Gastroesophageal sphincter (tissue), 4 donors: Measurements from ENCODE around the gene COPS9. TPM values are rescaled to one million over a fixed set of nuclear protein-coding genes. Genes with fewer than 3 reads are reported as not detected.

ENCODE experiments used
- ATAC-seq: fragments of 150-250 bp; one replicate; pipeline ENCODE4 v1.9.1; 2016; ENCODE audit warnings: mild to moderate bottlenecking, moderate library complexity
- H3K27ac ChIP-seq, 4 donors: fragments of 200-600 bp; sonication (generic) in 3 of 4; 1 replicate in 3 of 4; 2 replicates in 1 of 4; pipeline ENCODE4 v1.5.1; 2016 to 2019
- H3K27me3 ChIP-seq: fragments of 200-600 bp; sonication (generic); one replicate; pipeline ENCODE4 v1.5.1; 2019
- H3K36me3 ChIP-seq, 2 donors: fragments of 200-600 bp; sonication (generic); one replicate each; pipeline ENCODE4 v1.5.1; 2019; ENCODE audit warnings: control low read depth in 1 of 2
- H3K4me1 ChIP-seq, 3 donors: fragments of 200-600 bp; sonication (generic); 1 replicate in 2 of 3; 2 replicates in 1 of 3; pipeline ENCODE4 v1.5.1; 2016 to 2019; ENCODE audit warnings: control low read depth in 2 of 3
- H3K4me3 ChIP-seq, 2 donors: fragments of 200-600 bp; sonication (generic); one replicate each; pipeline ENCODE4 v1.5.1; 2019; ENCODE audit warnings: mild to moderate bottlenecking in 1 of 2, moderate library complexity in 1 of 2
- H3K9me3 ChIP-seq, 3 donors: fragments of 200-600 bp; sonication (generic); one replicate each; pipeline ENCODE4 v1.5.1; 2017 to 2019; ENCODE audit warnings: control low read depth in 2 of 3
- CTCF ChIP-seq, 4 experiments: fragments of 200-600 bp in 2 of 4; fragments of 450-650 bp in 2 of 4; sonication (generic) in 1 of 4; IDR thresholded peaks; one replicate each; pipeline ENCODE4 v1.5.1; 2017 to 2019; ENCODE audit warnings: antibody characterized with exemption in 4 of 4, mild to moderate bottlenecking in 2 of 4, moderate library complexity in 2 of 4
- EP300 ChIP-seq: sonication (generic); formaldehyde crosslinking; IDR thresholded peaks from one replicate; pipeline ENCODE4 v1.6.1; 2017; ENCODE audit warnings: antibody characterized with exemption, mild to moderate bottlenecking
- POLR2A ChIP-seq, 2 donors: fragments of 450-650 bp; IDR thresholded peaks; one replicate each; pipeline ENCODE4 v1.6.1; 2017; ENCODE audit warnings: antibody characterized with exemption in 2 of 2, mild to moderate bottlenecking in 2 of 2, moderate library complexity in 1 of 2
- POLR2AphosphoS5 ChIP-seq: sonication (generic); formaldehyde crosslinking; IDR thresholded peaks from one replicate; pipeline ENCODE4 v1.6.1; 2017; ENCODE audit warnings: antibody characterized with exemption
- WGBS, 2 donors: methylation state at CpG; one replicate each; pipeline ENCODE4 v1.1.5; 2018; ENCODE audit warnings: low coverage in 1 of 2; 5-methylcytosine and 5-hydroxymethylcytosine counted together
- total RNA-seq, 4 donors: library from RNA; depleted of rRNA; stranded (reverse); fragments of >200 nt; gene quantifications; one replicate each; pipeline ENCODE4 v1.1.0, GENCODE V29; 2016

Gene COPS9
- total RNA-seq, 4 donors from 2014 or later: 151 to 252 (median 169) TPM

GRCh38 chr2:240162939-240163714, 27.0 kb upstream of the COPS9 start:
- Histone ChIP-seq H3K4me1 (no peaks in the 10 kb centered on the region), H3K36me3 (no peaks in the 10 kb centered on the region), H3K4me3 (no peak overlapping the region), H3K9me3 (no peaks in the 10 kb centered on the region), H3K27me3 (peaks cover 74% of the 10 kb centered on the region), H3K27ac (no peak overlapping the region)
- TF ChIP-seq EP300 (no peak), CTCF (IDR thresholded peaks at IDR 0.05) (no peak)
- 62 to 67% methylated on average over 1 to 3 of the region's 16 CpGs for WGBS, 2 donors
- no peak for ATAC-seq

GRCh38 chr2:240162531-240162930, 26.4 kb upstream of the COPS9 start:
- Histone ChIP-seq H3K4me1 (no peaks in the 10 kb centered on the region), H3K27ac (no peak overlapping the region), H3K27me3 (peaks cover 73% of the 10 kb centered on the region), H3K4me3 (no peak overlapping the region), H3K36me3 (no peaks in the 10 kb centered on the region), H3K9me3 (no peaks in the 10 kb centered on the region)
- TF ChIP-seq POLR2AphosphoS5 (no peak), POLR2A (IDR thresholded peaks at IDR 0.05) (no peak), EP300 (no peak)
- 66 to 85% methylated on average over 5 to 6 of the region's 6 CpGs for WGBS, 2 donors
- no peak for ATAC-seq

GRCh38 chr2:240162032-240162431, 25.9 kb upstream of the COPS9 start:
- Histone ChIP-seq H3K4me1 (no peaks in the 10 kb centered on the region), H3K27me3 (peaks cover 73% of the 10 kb centered on the region), H3K4me3 (no peak overlapping the region), H3K9me3 (no peaks in the 10 kb centered on the region), H3K27ac (no peak overlapping the region), H3K36me3 (no peaks in the 10 kb centered on the region)
- TF ChIP-seq EP300 (no peak), POLR2A (IDR thresholded peaks at IDR 0.05) (no peak), POLR2AphosphoS5 (no peak), CTCF (IDR thresholded peaks at IDR 0.05) (no peak)
- ATAC-seq: no peak
- WGBS, 2 donors: 66 to 69% methylated on average over 4 to 5 of the region's 5 CpGs

- TF ChIP-seq CTCF (IDR thresholded peaks at IDR 0.05) (no peak), POLR2A (IDR thresholded peaks at IDR 0.05) (no peak), POLR2AphosphoS5 (no peak)
- ATAC-seq: no peak
- peaks cover 73% of the 10 kb centered on the region for H3K27me3 ChIP-seq
- no peaks in the 10 kb centered on the region for H3K4me1 ChIP-seq
- no peaks in the 10 kb centered on the region for H3K36me3 ChIP-seq
- no peaks in the 10 kb centered on the region for H3K9me3 ChIP-seq
- 86 to 100% methylated on average over 1 to 4 of the region's 21 CpGs for WGBS, 2 donors
- no peak overlapping the region for H3K4me3 ChIP-seq
- no peak overlapping the region for H3K27ac ChIP-seq
These were observed 25.1 kb upstream of the COPS9 start for GRCh38 chr2:240161087-240161750.

GRCh38 chr2:240160291-240161086, 24.4 kb upstream of the COPS9 start:
- H3K36me3 ChIP-seq: no peaks in the 10 kb centered on the region
- 96% methylated on average over 12 of the region's 18 CpGs; no CpG with 5 or more reads in 1 of the 2 donors for WGBS, 2 donors
- H3K27me3 ChIP-seq: peaks cover 71% of the 10 kb centered on the region
- no peak for ATAC-seq
- no peaks in the 10 kb centered on the region for H3K4me1 ChIP-seq
- no peak overlapping the region for H3K4me3 ChIP-seq
- H3K9me3 ChIP-seq: no peaks in the 10 kb centered on the region
- no peak overlapping the region for H3K27ac ChIP-seq
- no peak for TF ChIP-seq POLR2AphosphoS5
- TF ChIP-seq EP300: no peak
- TF ChIP-seq POLR2A (IDR thresholded peaks at IDR 0.05): no peak
- TF ChIP-seq CTCF (IDR thresholded peaks at IDR 0.05): no peak
